GM18951 (cell line): Measurements from ENCODE around the gene GPX2.

Source experiments
- POLR2A ChIP-seq: IDR thresholded peaks from 4 replicates; pipeline ENCODE4 v1.6.1; 2011; ENCODE audit warnings: mild to moderate bottlenecking; ENCODE audit not compliant: insufficient read length, insufficient read depth; ENCODE audit errors: extremely low read depth
- in situ Hi-C: fragments of 300-500 bp; cut with MboI; formaldehyde crosslinking; loops from one replicate; pipeline ENCODE4 v1.12.0; 2022; ENCODE audit warnings: low sequenced_read_pairs, mixed read lengths, inconsistent platforms; ENCODE audit not compliant: unreplicated experiment

Gene GPX2

DNA sequence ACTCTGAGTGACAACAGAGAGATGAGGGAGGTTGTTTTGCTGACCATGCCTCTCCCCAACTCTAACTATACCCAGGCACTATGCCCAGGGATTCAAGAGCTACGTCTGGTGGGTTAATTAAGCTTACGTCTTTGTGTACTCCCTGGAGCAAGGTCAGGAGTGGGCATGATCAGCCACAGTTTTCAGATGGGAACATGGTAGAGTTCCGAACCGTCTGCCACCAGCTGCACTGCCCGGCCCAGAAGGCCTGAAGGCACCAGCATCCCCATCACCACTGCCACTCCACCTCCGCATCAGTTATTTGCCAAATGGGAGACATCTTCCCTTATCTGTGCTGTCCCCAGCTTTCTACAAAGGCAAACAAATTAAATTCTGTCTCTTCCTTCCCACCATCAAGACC lies 11.1 kb upstream of the GPX2 start:
- in situ Hi-C loops = no loop called here
- TF ChIP-seq POLR2A = no peak

DNA sequence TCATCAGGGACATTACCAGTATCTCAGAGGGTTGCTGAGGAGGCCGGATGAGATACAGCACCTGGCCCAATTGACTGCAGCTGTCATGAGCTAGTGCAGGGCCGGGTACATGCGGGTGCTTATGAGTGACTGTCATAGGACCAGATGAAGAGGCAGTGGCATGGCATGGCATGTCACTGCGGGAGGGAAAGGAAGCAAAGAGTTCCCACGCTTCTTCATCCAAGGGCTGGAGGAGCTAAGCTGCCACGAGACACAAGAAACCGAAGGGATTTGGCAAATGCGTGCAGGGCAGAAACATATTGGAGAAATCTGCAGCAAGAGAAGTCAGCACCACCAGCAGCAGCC lies 10.7 kb upstream of the GPX2 start:
- TF ChIP-seq POLR2A = no peak
- in situ Hi-C loops = no loop called here

DNA sequence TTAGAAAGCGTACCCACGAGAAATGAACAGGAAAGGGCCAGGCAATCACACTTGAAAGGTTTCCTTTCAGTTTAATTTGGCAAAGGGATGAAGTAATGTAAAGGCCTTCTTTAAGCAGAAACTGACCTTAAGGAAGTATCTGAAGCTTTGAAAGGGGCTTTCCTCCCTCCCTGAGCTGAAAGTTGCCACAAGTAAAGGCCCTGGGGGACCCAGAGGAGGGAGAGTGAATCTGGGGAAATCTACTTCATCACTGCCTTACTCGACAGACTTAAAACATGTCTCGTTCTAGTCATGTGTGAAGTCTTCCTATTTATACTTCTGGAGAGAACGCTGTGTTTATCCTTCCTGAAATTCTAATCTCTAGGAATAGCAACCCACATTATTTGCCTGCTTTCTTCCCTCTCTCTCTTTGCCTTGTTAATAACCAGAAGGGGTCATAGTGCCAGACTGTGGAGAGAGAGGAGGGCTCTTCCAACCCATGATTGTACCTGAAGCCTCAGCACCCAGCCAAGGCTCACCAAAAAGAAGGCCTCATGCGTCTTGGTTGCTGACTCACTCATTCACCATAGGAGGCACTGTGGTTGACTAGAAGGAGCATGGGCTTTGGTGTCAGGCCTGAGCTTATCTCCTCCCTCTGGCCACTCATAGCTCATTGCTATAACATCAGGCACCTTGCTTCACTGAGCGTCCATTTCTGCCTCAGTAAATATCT lies 10.2 kb upstream of the GPX2 start:
- TF ChIP-seq POLR2A = no peak
- in situ Hi-C loops = no loop called here

DNA sequence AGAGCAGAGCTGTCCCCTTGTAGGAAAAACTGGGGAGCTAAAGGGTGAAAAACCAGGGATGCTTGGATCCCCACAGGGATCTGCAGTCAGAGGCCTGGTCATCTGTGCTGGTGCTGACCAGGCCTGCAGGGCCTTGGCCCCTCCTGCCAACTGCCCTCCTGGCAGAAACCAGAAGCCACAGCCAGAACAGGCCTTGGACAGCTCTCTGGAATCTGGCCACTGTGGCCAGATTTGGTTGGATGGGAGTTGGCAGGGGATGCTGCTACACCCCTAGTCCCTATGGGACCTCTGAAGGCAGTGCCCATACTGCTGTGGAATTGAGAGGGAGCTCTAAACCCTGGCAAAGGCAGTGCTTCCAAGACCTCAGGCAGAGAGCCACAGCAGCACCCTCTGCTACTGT lies 9.2 kb upstream of the GPX2 start:
- TF ChIP-seq POLR2A = no peak
- in situ Hi-C loops = no loop called here

DNA sequence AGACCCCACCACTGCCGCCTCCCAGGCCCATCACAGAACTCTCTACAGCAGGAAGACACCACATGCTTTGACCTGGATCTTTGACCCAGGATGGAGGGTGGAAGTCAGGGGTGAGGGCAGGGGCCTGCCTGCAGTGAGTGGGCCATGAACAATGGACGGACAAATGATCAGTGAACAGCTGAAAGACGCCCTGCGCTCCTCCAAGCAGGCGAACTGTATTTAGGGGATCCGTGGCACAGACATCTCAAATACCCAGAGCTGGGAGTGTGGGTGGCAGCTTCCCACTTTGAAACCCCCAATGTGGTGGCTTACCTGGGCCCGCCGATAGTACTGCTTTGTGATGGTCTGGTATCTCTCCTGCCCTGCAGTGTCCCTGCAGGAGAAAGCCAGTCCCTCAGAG lies 8.7 kb upstream of the GPX2 start:
- in situ Hi-C loops = no loop called here

DNA sequence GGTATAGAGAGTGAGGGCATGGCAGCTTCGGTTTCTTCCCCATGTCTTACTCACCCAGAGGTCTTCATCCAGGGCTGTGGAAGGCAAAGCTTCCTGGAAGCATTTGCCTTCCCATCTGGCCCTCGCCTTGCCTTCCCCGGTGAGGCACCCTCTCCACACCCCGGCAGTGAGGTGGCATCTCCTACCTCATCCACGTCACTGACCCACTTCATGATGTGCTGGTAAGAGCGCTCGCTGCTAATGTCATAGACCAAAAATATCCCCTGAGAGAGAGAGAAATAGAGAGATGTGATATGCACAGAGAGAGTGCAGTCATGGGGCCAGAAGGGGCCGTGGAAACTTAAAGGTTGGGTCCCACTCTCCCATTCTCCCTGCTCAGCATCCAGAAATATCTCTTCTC lies 8.3 kb upstream of the GPX2 start:
- in situ Hi-C loops = no loop called here
- no peak for TF ChIP-seq POLR2A

More for the DNA sequence above, 8.7 kb upstream of the GPX2 start:
- TF ChIP-seq POLR2A = no peak

DNA sequence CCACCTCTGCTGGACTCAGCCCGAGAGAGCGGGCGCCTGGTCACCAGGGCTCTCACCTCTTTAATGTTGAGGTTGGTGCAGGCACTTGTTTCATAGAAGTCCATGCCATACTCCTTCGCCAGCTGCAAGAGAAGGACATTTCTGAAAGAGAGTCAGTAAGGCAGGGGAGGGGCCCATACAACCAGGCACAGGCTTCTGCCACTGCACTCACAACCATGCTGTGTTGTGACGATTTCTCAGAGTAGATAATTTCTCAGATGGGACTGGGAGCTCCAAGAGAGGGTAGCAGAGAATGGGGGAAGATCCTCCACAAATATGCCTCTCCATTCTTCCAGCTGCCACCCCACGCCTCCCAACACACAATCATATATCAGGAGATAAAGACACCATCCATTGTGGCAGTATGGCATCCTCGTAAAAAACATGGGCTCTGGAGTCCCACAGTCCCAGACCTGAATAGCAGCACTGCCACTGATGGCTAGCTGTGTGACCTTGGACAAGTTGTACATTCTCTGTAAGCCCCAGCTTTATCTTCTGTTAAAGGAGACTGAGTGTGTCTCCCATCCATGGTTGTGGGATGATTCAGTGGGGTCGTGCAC lies 6.2 kb upstream of the GPX2 start:
- in situ Hi-C loops = no loop called here
- TF ChIP-seq POLR2A = no peak

DNA sequence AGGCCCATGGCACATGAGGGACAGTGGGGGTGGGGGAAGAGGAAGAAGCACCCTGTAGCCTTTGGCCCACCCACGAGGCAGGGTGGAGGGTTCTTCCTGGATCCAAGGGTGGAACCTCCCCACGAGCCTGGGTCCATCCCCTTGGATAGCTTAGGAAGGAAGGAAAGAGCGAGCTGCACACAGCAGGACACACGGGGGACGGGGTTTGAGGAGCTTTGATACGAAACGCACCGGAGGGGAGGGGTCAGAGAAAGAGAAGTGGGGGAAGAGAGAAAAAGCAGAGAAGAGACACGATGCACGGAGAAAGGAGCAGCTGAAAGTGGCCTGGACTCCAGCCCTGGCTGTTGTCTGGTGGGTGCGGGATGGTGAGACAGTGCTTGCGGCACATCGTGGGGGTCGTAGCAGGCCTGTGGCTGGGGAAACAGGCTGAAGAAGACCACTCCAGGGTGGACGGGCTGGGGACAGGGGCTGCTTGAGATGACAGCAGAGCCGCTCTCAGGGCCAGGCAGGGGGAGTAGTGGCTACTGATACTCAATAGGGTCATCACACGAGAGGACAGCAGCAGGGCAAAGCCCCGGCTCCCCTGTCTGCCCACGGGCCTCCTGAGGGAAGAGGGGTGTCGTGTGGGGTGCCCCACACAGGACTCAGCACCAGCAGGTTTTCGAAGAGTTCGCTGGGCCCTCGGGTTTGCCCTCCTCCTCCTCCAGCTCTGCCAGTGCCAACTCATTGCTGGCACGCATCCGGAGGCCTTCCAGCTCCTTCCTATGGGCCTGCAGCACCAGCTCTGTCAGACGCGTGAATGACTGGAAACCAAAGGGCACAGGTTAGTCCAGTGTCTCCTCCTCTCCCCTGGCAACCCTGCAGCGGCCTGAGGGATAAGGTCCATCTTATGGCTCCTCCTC lies 5.4 kb upstream of the GPX2 start:
- in situ Hi-C loops = no loop called here
- no peak for TF ChIP-seq POLR2A

DNA sequence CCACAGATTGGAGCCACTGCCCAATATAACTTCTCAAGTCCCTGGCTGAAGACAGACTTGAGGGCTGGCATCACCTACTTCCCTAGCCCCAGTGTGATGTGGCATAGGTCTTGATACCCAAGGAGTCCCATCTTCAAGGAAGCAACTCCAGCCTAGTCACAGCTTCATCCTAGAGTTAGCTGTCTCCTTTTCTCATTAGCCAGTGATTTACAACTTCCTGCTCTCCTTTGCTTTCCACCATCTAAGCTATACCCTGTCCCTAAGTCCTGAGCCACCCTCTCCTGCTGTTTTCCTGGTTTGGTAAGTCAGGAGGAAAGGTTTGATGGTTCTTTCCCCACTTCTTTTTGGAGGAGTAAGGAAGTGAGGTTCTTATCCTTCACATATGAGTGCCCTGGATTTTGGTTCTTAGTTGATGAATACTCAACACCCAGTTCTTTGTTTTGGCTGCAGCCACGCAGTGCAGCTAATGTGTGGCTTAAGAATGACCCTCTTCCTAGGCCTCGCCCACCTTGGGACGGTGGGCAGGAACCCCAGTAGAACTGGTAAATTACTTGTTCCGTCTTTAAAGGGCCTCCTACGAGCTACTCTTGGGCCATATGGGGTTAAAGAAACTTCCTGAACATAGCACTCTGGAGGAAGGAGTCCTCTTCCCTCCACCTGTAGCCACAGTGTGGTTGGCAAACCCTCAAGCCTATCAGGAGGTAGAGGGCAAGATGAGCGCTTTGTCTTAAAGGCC lies 3.9 kb upstream of the GPX2 start:
- in situ Hi-C loops = no loop called here
- TF ChIP-seq POLR2A = no peak

DNA sequence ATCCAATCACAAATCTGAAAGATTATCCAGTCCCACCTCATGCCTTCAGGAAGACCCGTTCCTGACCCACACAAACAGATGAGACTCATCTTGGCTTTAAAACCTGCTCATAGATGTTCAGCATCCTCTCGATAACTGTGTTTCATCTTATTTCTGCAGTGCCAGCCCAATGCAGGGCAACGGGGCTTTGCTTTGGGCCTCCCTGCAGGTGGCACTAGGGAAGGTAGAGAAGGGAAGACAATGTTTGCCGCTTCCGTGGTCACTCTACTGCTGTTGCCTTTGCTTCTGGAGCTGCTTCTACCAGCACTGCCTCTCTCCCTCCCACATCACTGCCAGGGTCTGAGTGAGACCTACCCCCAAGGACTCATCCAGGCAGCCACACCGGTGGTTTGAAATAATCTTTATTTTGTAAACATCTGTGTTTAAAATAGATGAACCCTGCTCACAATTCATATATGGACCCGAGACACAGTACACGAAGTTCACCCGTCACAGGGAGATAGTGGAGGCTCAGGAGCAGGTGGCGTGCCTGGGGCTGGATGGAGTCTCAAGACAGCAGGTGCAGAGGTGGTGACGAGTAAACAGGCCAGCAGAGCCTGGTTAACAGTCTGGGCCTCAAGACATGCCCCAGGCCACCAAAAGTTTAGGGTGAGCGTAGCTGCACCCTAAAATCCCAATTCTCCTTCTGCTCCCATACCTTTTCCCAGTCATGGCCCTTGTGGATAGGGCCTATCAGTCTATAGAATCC lies 3.1 kb upstream of the GPX2 start:
- in situ Hi-C loops = no loop called here
- TF ChIP-seq POLR2A = no peak

DNA sequence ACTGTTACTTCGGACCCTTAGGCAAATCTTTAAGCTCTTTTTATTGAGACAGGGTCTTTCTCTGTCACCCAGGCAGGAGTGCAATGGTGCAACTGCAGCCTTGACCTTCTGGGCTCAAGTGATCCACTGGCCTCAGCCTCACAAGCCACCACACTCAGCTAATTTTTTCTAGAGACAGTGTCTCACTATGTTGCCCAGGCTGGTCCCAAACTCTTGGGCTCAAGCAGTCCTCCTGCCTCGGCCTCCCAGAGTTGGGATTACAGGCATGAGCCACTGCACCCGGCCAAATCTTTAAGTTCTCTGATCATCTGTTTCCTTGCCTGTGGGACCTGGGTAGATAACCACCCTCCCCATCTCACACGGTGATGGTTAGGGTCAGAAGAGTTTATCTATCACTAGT lies 2.3 kb upstream of the GPX2 start:
- in situ Hi-C loops = no loop called here
- no peak for TF ChIP-seq POLR2A

DNA sequence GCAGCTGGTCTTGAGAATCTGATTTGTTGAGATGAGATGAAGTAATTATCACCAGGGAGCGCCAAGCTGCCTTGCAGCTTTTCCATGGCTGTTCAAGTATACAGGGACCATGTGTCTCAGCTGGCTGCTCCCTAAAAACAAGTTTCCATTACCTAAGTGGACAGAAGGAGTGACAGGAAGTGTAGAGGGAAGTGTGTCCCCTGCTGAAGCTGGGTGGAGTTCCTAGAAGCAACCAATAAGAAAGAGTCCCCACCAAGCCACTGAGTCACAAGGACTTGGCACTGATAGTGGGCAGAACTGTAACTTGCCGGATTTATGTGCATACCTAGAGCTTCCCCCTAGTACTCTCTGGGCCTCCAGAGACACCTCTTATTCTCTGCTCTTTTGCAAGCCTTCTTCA lies 1.5 kb upstream of the GPX2 start:
- TF ChIP-seq POLR2A = no peak
- in situ Hi-C loops = no loop called here
